Measurements from ENCODE around the gene SPEF2. TPM values are rescaled to one million over a fixed set of nuclear protein-coding genes. Genes with fewer than 3 reads are reported as not detected.

SPEF2 gene
- total RNA-seq, 4 donors from 2014 or later: 1.7 to 10.0 (median 2.2) TPM

- Histone ChIP-seq H3K36me3 (no peaks in the 10 kb centered on the region), H3K4me1 (no peaks in the 10 kb centered on the region), H3K27ac (no peak overlapping the region), H3K4me3 (no peak overlapping the region), H3K27me3 (no peaks in the 10 kb centered on the region), H3K9me3 (no peaks in the 10 kb centered on the region)
- TF ChIP-seq, protein P1, sequence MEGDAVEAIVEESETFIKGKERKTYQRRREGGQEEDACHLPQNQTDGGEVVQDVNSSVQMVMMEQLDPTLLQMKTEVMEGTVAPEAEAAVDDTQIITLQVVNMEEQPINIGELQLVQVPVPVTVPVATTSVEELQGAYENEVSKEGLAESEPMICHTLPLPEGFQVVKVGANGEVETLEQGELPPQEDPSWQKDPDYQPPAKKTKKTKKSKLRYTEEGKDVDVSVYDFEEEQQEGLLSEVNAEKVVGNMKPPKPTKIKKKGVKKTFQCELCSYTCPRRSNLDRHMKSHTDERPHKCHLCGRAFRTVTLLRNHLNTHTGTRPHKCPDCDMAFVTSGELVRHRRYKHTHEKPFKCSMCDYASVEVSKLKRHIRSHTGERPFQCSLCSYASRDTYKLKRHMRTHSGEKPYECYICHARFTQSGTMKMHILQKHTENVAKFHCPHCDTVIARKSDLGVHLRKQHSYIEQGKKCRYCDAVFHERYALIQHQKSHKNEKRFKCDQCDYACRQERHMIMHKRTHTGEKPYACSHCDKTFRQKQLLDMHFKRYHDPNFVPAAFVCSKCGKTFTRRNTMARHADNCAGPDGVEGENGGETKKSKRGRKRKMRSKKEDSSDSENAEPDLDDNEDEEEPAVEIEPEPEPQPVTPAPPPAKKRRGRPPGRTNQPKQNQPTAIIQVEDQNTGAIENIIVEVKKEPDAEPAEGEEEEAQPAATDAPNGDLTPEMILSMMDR (IDR thresholded peaks at IDR 0.05): no peak
- TF ChIP-seq POLR2A (IDR thresholded peaks at IDR 0.05) (no peak), POLR2AphosphoS5 (IDR thresholded peaks at IDR 0.05) (no peak), EP300 (IDR thresholded peaks at IDR 0.05) (no peak)
- no peak for DNase-seq (ENCODE audit: low spot score in 2 of 2)
- WGBS: 92% methylated on average over 3 of the region's 3 CpGs
Observed at GRCh38 chr5:35762368-35762767, 144.7 kb downstream of the SPEF2 start.

DNA sequence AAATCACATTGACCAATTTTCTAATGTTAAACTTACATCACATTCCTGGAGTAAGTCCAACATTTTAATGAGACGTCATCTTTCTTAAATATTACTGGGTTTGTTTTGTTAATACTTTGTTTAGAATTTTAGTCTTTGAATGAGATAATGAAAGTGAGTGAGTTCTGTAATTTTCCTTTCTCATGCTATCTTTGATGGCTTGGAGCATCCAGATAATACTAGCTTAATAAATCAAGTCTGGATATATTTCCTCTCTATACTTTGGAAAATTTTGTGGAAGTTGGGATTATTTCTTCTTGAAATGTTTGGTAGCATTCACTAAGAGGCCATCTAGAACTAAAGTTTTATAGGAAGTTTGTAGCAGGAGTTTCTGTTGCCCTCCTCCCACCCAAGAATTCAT is 148.3 kb downstream of the SPEF2 start:
- WGBS: 36% methylated on average over 1 of the region's 1 CpG
- Histone ChIP-seq H3K36me3 (no peaks in the 10 kb centered on the region), H3K4me3 (no peak overlapping the region), H3K27ac (no peak overlapping the region), H3K9me3 (no peaks in the 10 kb centered on the region), H3K27me3 (no peaks in the 10 kb centered on the region), H3K4me1 (no peaks in the 10 kb centered on the region)
- TF ChIP-seq POLR2A (IDR thresholded peaks at IDR 0.05) (no peak), POLR2AphosphoS5 (IDR thresholded peaks at IDR 0.05) (no peak), EP300 (IDR thresholded peaks at IDR 0.05) (no peak)
- TF ChIP-seq, protein P1 (IDR thresholded peaks at IDR 0.05): no peak
- DNase-seq (ENCODE audit: low spot score in 2 of 2): no peak

GRCh38 chr5:35771300-35771699 is 153.6 kb downstream of the SPEF2 start:
- no peak for DNase-seq (ENCODE audit: low spot score in 2 of 2)
- Histone ChIP-seq H3K9me3 (no peaks in the 10 kb centered on the region), H3K36me3 (no peaks in the 10 kb centered on the region), H3K27ac (no peak overlapping the region), H3K4me3 (no peak overlapping the region), H3K27me3 (no peaks in the 10 kb centered on the region), H3K4me1 (no peaks in the 10 kb centered on the region)
- WGBS: 78% methylated on average over 6 of the region's 6 CpGs
- TF ChIP-seq POLR2AphosphoS5 (IDR thresholded peaks at IDR 0.05) (no peak), EP300 (IDR thresholded peaks at IDR 0.05) (no peak), POLR2A (IDR thresholded peaks at IDR 0.05) (no peak)
- TF ChIP-seq, protein P1 (IDR thresholded peaks at IDR 0.05): no peak

DNA sequence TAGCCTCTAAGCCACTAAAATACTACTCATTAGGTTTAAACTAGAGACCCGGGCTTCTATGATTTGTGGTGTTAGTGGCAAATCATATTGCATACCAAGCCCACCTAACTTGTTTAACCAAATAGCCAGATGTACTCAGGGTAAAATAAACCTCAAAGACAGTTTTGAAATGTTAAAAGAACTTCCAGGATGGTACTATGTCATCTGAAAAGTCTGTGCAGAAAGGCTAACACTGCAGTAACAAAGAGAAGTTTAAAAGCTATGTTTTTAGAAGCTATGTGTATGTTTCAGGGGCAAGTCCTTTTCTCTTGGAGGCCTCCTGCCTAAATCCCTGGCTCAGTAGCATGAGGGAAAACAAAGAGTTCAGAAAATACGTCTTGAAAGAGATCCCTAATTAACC is 154.2 kb downstream of the SPEF2 start:
- no peak overlapping the region for H3K27ac ChIP-seq
- H3K36me3 ChIP-seq: no peaks in the 10 kb centered on the region
- no peaks in the 10 kb centered on the region for H3K27me3 ChIP-seq
- H3K4me1 ChIP-seq: no peaks in the 10 kb centered on the region
- no peak overlapping the region for H3K4me3 ChIP-seq
- WGBS: 57% methylated on average over 2 of the region's 2 CpGs
- no peak for DNase-seq (ENCODE audit: low spot score in 2 of 2)
- TF ChIP-seq EP300 (IDR thresholded peaks at IDR 0.05) (no peak), POLR2A (IDR thresholded peaks at IDR 0.05) (no peak), POLR2AphosphoS5 (IDR thresholded peaks at IDR 0.05) (no peak)
- TF ChIP-seq, protein P1 (IDR thresholded peaks at IDR 0.05): no peak
- H3K9me3 ChIP-seq: no peaks in the 10 kb centered on the region

GRCh38 chr5:35773967-35774366 is 156.3 kb downstream of the SPEF2 start:
- WGBS: 63% methylated on average over 6 of the region's 6 CpGs

More at GRCh38 chr5:35773967-35774366, 156.3 kb downstream of the SPEF2 start:
- no peaks in the 10 kb centered on the region for H3K27me3 ChIP-seq
- TF ChIP-seq POLR2A (IDR thresholded peaks at IDR 0.05) (no peak), POLR2AphosphoS5 (IDR thresholded peaks at IDR 0.05) (no peak), EP300 (IDR thresholded peaks at IDR 0.05) (no peak)
- TF ChIP-seq, protein P1 (IDR thresholded peaks at IDR 0.05): no peak
- no peak for DNase-seq (ENCODE audit: low spot score in 2 of 2)
- H3K4me3 ChIP-seq: no peak overlapping the region
- no peak overlapping the region for H3K27ac ChIP-seq
- no peaks in the 10 kb centered on the region for H3K9me3 ChIP-seq
- no peaks in the 10 kb centered on the region for H3K4me1 ChIP-seq
- H3K36me3 ChIP-seq: no peaks in the 10 kb centered on the region

Data from suprapubic skin (tissue), 4 donors.